DMS 273 treated with DMSO at 0.1 percent for 48 hours (cell line): ENCODE measurements around the gene TSR2.
"Not testable (repeated sequence)": the region's sequence is repeated elsewhere in the genome, so short reads cannot be mapped to it uniquely, and the experiment has no call there.

ENCODE experiments used
- DNase-seq: peaks from one replicate; lab custom pipeline; 2025; lab: John Stamatoyannopoulos, UW

TSR2 gene

DNA sequence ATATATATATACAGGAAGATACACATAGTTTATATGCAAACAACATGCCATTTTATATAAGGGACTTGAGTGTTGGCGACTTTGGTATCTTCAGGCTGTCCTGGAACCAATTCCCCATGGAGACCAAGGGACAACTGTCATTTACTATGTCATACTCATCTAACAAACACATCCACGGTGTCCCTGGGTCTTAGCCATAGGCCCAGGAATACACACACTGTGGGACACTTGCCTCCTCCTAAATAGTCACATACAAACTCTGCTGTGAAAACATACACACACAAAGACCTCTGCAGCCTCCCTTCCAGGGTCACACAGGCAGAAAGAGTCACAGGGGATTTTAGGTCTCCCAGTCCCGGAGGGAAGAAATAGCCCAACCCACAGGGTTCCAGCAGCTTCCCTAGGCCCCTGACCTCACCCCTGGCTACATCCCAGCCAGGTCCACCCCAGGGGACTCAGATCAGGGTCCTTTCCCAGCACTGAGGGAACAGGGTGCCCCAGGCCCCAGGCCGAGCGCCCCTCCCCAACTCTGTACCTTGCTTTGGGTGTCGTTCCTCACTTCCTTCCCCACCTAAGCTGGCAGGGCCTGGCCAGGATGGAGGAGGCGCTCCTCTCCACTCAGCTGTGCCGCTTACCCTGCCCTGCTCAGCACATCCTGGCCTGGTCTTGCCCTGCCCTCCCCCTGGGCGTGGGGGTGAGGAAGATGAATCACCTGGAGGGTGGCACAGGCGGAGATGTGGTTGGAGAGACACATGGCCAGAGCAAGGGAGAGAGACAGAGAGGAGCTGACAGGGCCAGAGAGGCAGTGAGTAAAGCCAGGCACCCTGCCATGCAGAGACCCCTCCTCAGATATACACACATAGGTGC is 34.0 kb downstream of the TSR2 start:
- DNase-seq = no peak

DNA sequence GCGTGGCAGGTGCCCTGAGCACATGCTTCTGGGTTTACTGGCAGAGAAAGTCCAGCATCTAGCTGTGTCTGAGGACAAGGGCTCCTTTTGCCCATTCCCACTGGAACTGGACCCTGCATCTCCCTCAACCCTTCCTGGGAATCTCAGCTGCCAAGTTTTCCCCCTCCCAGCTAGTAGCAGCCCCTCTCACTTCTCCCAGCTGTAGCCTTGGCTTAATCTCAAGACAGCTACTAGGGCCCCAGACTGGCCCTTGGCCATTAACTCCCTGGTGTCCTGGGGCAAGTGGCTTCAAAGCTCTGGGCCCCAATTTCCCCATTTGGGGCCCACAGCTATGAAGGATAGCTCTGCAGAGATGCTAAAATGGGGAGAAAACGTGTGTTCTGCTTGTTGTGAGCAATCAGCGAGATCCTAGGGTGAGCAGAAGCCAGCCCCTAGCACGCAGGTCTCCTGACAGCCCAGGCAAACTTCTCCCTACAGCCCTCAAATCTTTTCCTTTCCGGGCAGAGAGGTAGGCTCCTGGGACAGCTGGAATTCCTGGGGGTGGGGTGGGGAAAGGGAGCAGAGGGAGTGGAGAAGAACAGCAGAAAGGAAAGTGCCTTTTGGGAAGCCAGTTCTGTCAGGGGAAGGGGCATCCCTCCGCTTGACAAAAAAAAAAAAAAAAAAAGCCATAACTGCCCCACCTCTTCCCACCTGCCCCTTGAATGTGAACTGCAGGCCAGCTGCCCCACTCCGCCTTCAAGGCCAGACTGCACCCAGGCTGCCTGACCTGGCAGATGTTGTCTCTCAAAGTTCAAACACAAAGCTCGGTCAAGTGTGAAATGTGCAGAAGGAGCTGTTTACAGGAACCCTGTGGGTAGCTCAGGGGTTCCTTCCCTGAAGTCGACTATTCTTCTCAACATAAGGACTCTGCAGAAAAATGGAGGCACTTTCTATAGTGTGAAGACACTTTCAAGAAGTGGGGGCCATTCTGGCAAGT is 39.2 kb downstream of the TSR2 start:
- DNase-seq = peak; percentile 83

DNA sequence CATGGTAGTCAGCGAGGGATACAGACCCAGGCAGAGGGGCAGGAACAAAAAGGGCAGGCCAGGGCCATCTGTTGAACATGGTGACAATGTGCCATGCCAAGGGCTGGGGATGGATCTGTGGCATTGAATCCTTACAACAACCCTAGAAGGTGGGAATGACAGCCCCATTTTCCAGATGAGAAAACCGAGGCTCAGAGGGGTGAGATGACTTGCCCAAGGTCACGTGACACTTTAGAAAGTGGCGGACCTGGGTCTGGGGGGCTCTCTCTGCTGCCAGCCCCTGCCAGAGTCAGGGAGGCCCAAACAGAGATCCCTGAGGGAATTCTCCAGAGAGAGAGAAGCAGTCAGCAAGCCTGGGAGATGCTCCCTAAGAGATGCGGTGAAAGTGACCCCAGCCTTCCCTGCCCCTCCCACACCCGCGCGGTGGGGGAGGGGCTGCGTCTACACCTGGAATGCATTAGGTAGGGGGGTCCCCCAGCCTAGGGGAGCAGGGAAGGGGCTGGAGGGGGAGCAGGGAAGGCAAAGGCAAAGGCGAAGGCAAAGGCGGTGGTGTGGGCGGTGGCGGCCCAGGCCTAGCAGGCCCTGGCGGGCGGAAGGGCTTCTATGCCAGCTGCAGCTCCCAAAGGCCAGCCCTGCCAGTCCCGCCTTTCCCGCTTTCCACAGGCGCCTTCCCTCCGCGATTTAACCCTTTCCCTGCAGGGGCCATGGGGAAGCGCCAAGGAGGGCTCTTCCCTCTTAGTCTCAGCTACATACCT is 42.8 kb downstream of the TSR2 start:
- DNase-seq = no peak

DNA sequence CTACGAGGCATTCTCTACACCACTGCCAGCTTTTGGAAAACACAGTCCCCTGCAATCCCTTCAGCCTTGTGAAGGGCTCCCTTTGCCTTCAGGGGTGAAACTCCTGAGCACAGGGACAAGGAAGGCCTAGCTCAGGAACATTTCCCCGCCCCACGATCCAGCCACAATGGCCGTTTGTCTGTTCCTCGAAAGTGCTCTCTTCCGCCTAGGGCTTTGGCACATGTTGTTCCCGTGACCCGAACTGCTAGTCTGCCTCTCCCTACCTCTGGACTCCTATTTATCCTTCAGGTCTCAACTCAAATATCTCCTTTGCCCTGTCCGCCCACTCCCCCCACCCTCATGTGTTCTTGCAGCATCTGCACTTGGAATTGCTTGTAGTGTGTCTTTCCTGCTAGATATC is 43.7 kb downstream of the TSR2 start:
- DNase-seq = no peak

DNA sequence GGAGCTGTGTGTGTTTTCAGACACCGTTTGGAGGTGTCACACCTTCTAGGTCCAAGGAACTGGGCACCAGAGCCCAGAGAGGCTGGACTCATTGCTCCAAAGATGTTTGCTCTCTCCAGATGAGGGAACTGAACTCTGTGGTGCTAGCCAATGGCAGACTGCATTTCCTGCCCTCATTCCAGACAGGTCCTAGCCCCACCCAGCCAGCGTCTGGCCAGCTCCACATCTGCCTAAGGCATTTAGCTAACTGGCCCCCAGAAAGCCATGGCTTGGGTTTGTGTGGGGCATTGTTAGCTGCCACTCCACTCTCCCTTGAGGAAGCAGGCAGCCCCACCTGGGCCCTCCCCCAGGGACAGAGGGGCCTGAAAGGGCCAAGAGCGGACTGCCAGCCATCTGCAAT is 44.5 kb downstream of the TSR2 start:
- no peak for DNase-seq

DNA sequence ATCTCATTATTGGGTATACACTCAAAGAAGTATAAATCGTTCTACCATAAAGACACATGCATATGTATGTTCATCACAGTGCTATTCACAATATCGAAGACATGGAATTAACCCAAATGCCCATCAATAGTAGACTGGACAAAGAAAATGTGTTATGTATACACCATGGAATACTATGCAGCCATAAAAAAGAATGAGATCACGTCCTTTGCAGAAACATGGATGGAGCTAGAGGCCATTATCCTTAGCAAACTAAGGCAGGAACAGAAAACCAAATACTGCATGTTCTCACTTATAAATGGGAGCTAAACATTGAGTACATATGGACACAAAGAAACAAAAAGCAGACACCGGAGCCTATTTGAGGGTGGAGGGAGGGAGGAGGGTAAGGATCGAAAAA is 49.6 kb downstream of the TSR2 start:
- DNase-seq = not testable (repeated sequence)

DNA sequence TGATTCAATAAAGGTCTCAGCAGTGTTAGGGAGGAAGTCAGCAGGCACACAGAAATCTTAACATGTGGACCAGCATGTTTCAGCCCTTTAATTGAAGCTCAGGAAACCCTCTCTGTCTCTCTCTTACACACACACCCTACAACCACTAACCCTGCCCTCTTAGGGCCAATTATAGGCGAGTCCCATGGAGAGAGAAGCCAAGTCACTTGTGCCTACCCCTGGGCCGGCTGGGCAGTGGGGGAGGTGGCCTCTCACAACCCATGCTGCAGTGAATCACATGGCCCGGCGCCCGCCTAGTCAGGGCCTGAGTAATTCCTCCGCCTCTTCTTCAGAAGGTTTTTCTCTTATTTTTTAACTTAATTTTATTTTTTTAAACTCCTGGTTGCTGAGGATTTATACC is 52.1 kb downstream of the TSR2 start:
- DNase-seq = no peak

DNA sequence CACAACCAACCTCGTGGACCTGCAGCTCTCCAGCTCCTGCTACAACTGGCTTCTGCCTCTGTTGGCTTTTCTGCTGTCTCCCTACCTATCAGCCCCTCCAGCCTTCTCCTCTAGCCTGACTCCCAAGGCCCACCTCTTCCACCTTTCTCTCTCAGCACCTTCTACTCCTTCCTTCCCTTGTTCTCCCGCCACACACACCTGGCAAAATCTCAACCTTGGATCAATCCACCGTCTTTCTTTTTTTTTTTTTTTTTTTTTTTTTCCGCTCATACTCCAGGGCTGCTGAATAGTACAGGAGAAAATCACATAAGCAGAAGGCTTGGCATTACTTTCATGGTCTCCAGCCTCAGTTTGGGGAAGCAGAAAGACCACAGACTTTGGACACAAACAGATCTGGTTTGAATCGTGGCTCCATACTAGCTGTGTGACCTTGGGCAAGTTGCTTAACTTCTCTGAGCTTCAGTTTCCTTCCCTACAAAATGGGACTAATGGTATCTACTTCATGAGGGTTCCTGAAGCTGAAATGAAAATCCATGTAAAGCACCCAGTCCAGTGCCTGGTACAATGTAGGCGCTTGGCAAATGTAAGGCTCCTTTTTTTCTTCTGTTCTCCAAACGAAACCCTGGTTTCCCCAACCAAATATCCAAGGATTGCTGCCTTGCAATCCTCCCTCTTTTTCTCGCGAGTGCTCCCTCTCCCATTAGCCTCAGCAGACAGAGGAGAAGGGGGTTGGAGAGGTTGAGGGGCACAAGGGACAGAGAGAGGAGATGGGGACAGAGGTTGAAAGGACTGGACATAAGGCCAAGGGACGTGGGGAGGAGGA is 54.2 kb downstream of the TSR2 start:
- no peak for DNase-seq
